H1 (cell line): ENCODE data around the gene TMEM165. TPM values are rescaled to one million over a fixed set of nuclear protein-coding genes. Genes with fewer than 3 reads are reported as not detected.

Experiments
- CTCF ChIA-PET: fragments of 300-600 bp; sonication (Branson Sonifier 250); formaldehyde crosslinking; loops from one replicate; lab custom pipeline; 2021; ENCODE audit not compliant: partially characterized antibody; lab: Charles Lee
- POLR2A ChIA-PET: fragments of 300-600 bp; sonication (Branson Sonifier 250); formaldehyde crosslinking; loops from one replicate; lab custom pipeline; 2021; ENCODE audit warnings: inconsistent platforms; ENCODE audit not compliant: partially characterized antibody; lab: Charles Lee
- DNase-seq, 2 experiments: peaks; one replicate each; pipeline versions ENCODE4 v3.0.0 to v3.0.0-alpha.2; 2010 to 2022; ENCODE audit warnings: low spot score in 2 of 2, low read depth in 1 of 2, mixed read lengths in 1 of 2
- FAIRE-seq: peaks from 2 replicates; lab custom pipeline; 2011; peaks lifted over from hg19 to GRCh38; lab: Jason Lieb, UNC
- H2AFZ ChIP-seq: 2 replicates; pipeline ENCODE4 v1.8.1; 2012; ENCODE audit warnings: low read length, inconsistent platforms
- H2AK5ac ChIP-seq: 2 replicates; pipeline ENCODE4 v1.6.1; 2013; ENCODE audit warnings: low read depth, low read length
- H2BK120ac ChIP-seq: replicated peaks from 2 replicates; pipeline ENCODE3; 2013; ENCODE audit warnings: low read depth, low read length, inconsistent platforms
- H2BK12ac ChIP-seq: 2 replicates; pipeline ENCODE4 v1.6.1; 2013; ENCODE audit warnings: low read depth, low read length
- H2BK15ac ChIP-seq: 2 replicates; pipeline ENCODE4 v1.6.1; 2013; ENCODE audit warnings: low read length
- H2BK20ac ChIP-seq: 2 replicates; pipeline ENCODE4 v1.6.1; 2013; ENCODE audit warnings: low read length
- H2BK5ac ChIP-seq: 2 replicates; pipeline ENCODE4 v1.6.1; 2013; ENCODE audit warnings: low read depth, low read length
- H3K14ac ChIP-seq: 2 replicates; pipeline ENCODE4 v1.6.1; 2013; ENCODE audit warnings: inconsistent platforms; ENCODE audit not compliant: insufficient read length
- H3K18ac ChIP-seq: 2 replicates; pipeline ENCODE4 v1.6.1; 2013; ENCODE audit warnings: low read length; ENCODE audit errors: extremely low read depth
- H3K23ac ChIP-seq: 2 replicates; pipeline ENCODE4 v1.6.1; 2013; ENCODE audit warnings: inconsistent platforms; ENCODE audit not compliant: insufficient read length
- H3K23me2 ChIP-seq: 2 replicates; pipeline ENCODE4 v1.6.1; 2013; ENCODE audit warnings: low read depth, low read length
- H3K27ac ChIP-seq: 2 replicates; pipeline ENCODE4 v1.6.1; 2011; ENCODE audit warnings: low read depth, low read length, inconsistent platforms
- H3K27me3 ChIP-seq, 4 experiments: replicated peaks in 1 of 4; 1 replicate in 1 of 4; 2 replicates in 3 of 4; pipeline versions ENCODE4 v1.6.1 to v1.8.1; 2011 to 2013; ENCODE audit warnings: low read length in 3 of 4, mild to moderate bottlenecking in 3 of 4, inconsistent platforms in 2 of 4, mixed read lengths in 2 of 4, moderate library complexity in 1 of 4; ENCODE audit not compliant: control insufficient read depth in 3 of 4, insufficient read depth in 3 of 4; ENCODE audit errors: extremely low read depth in 1 of 4
- H3K36me3 ChIP-seq, 4 experiments: 2 replicates each; pipeline versions ENCODE4 v1.6.1 to v1.8.1; 2011 to 2013; ENCODE audit warnings: mild to moderate bottlenecking in 4 of 4, low read length in 3 of 4, moderate library complexity in 2 of 4, control low read depth in 1 of 4, inconsistent platforms in 1 of 4; ENCODE audit not compliant: insufficient read depth in 4 of 4, control insufficient read depth in 2 of 4
- H3K4ac ChIP-seq: replicated peaks from 2 replicates; pipeline ENCODE3; 2013; ENCODE audit warnings: low read length, low read depth, mixed read lengths, inconsistent platforms; ENCODE audit not compliant: insufficient read length
- H3K4me1 ChIP-seq, 4 experiments: replicated peaks in 1 of 4; 1 replicate in 1 of 4; 2 replicates in 3 of 4; pipeline versions ENCODE4 v1.6.1 to v1.8.1; 2011 to 2013; ENCODE audit warnings: low read length in 3 of 4, inconsistent platforms in 2 of 4, mixed read lengths in 1 of 4; ENCODE audit not compliant: insufficient read depth in 4 of 4, control insufficient read depth in 3 of 4
- H3K4me2 ChIP-seq, 2 experiments: 2 replicates each; pipeline versions ENCODE4 v1.6.1 to v1.8.1; 2011 to 2013; ENCODE audit warnings: low read depth in 2 of 2, low read length in 2 of 2, control low read depth in 1 of 2, inconsistent platforms in 1 of 2, mild to moderate bottlenecking in 1 of 2; ENCODE audit not compliant: insufficient read depth in 1 of 2
- H3K4me3 ChIP-seq, 4 experiments: fragments of 200-600, 300-600 bp in 1 of 4; sonication (generic), shearing (Covaris generic), sonication (Bioruptor Twin) in 1 of 4; 2 replicates each; pipeline versions ENCODE4 v1.5.1 to v1.8.1; 2011 to 2016; ENCODE audit warnings: low read length in 4 of 4, low read depth in 3 of 4, control low read depth in 2 of 4, inconsistent platforms in 2 of 4, mild to moderate bottlenecking in 2 of 4, mixed read lengths in 1 of 4, moderate library complexity in 1 of 4; ENCODE audit not compliant: insufficient read depth in 2 of 4; ENCODE audit errors: extremely low read depth in 1 of 4
- H3K56ac ChIP-seq: replicated peaks from 2 replicates; pipeline ENCODE3; 2013; ENCODE audit warnings: low read depth, mild to moderate bottlenecking, mixed read lengths, low read length, inconsistent platforms; ENCODE audit not compliant: insufficient read length
- H3K79me1 ChIP-seq: 2 replicates; pipeline ENCODE4 v1.6.1; 2013; ENCODE audit warnings: low read depth, low read length, control low read depth
- H3K79me2 ChIP-seq, 2 experiments: 2 replicates each; pipeline versions ENCODE4 v1.6.1 to v1.8.1; 2012 to 2013; ENCODE audit warnings: low read length in 2 of 2, mild to moderate bottlenecking in 2 of 2, inconsistent platforms in 1 of 2; ENCODE audit not compliant: insufficient read depth in 2 of 2, control insufficient read depth in 1 of 2
- H3K9ac ChIP-seq, 4 experiments: replicated peaks in 1 of 4; 1 replicate in 1 of 4; 2 replicates in 3 of 4; pipeline versions ENCODE4 v1.6.1 to v1.8.1; 2011 to 2013; ENCODE audit warnings: low read depth in 3 of 4, low read length in 3 of 4, control low read depth in 2 of 4, mild to moderate bottlenecking in 2 of 4, moderate library complexity in 2 of 4, inconsistent platforms in 1 of 4; ENCODE audit errors: extremely low read depth in 1 of 4
- H3K9me3 ChIP-seq, 2 experiments: 2 replicates each; pipeline versions ENCODE4 v1.6.1 to v1.8.1; 2012 to 2013; ENCODE audit warnings: mild to moderate bottlenecking in 2 of 2, moderate library complexity in 2 of 2, control low read depth in 1 of 2, inconsistent platforms in 1 of 2, low read depth in 1 of 2, low read length in 1 of 2, mixed read lengths in 1 of 2; ENCODE audit not compliant: insufficient read depth in 2 of 2
- H4K20me1 ChIP-seq, 2 experiments: replicated peaks in 1 of 2; 2 replicates each; pipeline versions ENCODE3 to v1.8.1; 2011 to 2013; ENCODE audit warnings: inconsistent platforms in 2 of 2, low read length in 2 of 2, mild to moderate bottlenecking in 1 of 2; ENCODE audit not compliant: insufficient read depth in 2 of 2, control insufficient read depth in 1 of 2
- H4K5ac ChIP-seq: 2 replicates; pipeline ENCODE4 v1.6.1; 2013; ENCODE audit warnings: low read length, low read depth, mixed read lengths, inconsistent platforms; ENCODE audit not compliant: insufficient read length
- H4K8ac ChIP-seq: 2 replicates; pipeline ENCODE4 v1.8.0; 2013; ENCODE audit warnings: mild to moderate bottlenecking, moderate library complexity, low read length, inconsistent platforms; ENCODE audit not compliant: insufficient read depth; ENCODE audit errors: extremely low read depth
- H4K91ac ChIP-seq: replicated peaks from 2 replicates; pipeline ENCODE3; 2013; ENCODE audit warnings: low read length, mixed read lengths, inconsistent platforms; ENCODE audit not compliant: insufficient read length
- POU5F1 ChIP-seq: IDR thresholded peaks from 2 replicates; pipeline ENCODE4 v1.6.1; 2011; ENCODE audit warnings: low read depth, mild to moderate bottlenecking, low read length, moderate library complexity
- WGBS, 2 experiments: shearing (Covaris generic) in 1 of 2; methylation state at CpG; one replicate each; pipeline versions ENCODE4 v1.1.6 to v1.1.7; 2013 to 2015; ENCODE audit warnings: low lambda C conversion rate in 2 of 2, mixed read lengths in 2 of 2, inconsistent platforms in 1 of 2, low coverage in 1 of 2, missing lambda C conversion rate in 1 of 2; ENCODE audit not compliant: insufficient replicate concordance in 2 of 2, insufficient coverage in 1 of 2, insufficient read length in 1 of 2; ENCODE audit errors: extremely low coverage in 1 of 2, missing lambda C conversion rate in 1 of 2; 5-methylcytosine and 5-hydroxymethylcytosine counted together
- polyA plus RNA-seq, 7 experiments: library from polyadenylated mRNA; depleted of rRNA in 3 of 7; stranded (reverse) in 5 of 7; unstranded in 2 of 7; fragments of >200 nt in 5 of 7; fragments of 200-250 nt in 2 of 7; gene quantifications; 1 replicate in 5 of 7; 2 replicates in 1 of 7; 4 replicates in 1 of 7; pipeline versions ENCODE4 v1.2.1 to v1.2.3, GENCODE V29; 2011 to 2013; ENCODE audit warnings: missing spikeins in 2 of 7, mixed read lengths in 2 of 7
- total RNA-seq: library from RNA; stranded (reverse); fragmentation: NEBNext Ultra II Directional; extraction: Animal tissue kit (Norgen Biotek cat#: 25700); gene quantifications from 2 replicates; pipeline ENCODE4 v1.2.1, GENCODE V29; 2021

Gene TMEM165
- total and polyA plus RNA-seq, 2 of the 8 experiments (the other 6 are each of a cell fraction or from before 2014, with no cell fraction given), result 85.5 to 125 TPM

DNA sequence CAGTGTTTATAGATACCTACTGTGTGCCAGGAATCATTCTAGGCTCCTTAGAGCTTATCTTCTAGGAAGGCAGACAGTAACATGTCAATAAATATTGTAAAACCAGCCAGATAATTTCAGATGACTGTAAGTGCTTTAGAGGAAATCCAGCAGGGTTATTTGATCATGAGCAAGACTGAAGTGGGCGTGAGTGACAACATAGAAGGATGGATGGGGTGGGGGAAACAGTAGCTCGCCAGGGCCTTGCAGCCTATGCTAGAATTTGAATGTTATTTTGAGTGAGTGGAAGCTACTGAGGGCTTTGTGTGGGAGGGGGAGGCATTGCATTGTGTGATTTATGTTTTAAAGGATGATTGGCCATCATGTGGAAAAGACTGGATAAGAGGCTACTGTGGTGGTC lies 43.0 kb upstream of the TMEM165 start:
- H2BK20ac ChIP-seq, result no peak overlapping the region
- no peaks in the 10 kb centered on the region for H3K79me2 ChIP-seq
- H3K4me3 ChIP-seq, result no peak overlapping the region
- no peak overlapping the region for H2BK12ac ChIP-seq
- peaks cover 0 to 4% of the 10 kb centered on the region in 2 experiments; a peak in 1 of 4 replicates for H3K9me3 ChIP-seq
- no peak overlapping the region for H2BK5ac ChIP-seq
- no peak overlapping the region for H2BK15ac ChIP-seq
- H2BK120ac ChIP-seq, result no peak overlapping the region
- no peak overlapping the region for H3K23ac ChIP-seq
- H3K14ac ChIP-seq, result no peak overlapping the region
- ChIA-PET POLR2A (interaction anchor here (1.0 kb wide), 1 partner anchor 12 kb away, joined by 6 read pairs; no protein-coding TSS in a partner anchor), CTCF (interaction anchor here (1.1 to 3.5 kb wide), 3 partner anchors 10 to 354 kb away, joined by 3 to 14 read pairs (median 4); no protein-coding TSS in a partner anchor)
- no peak overlapping the region for H3K18ac ChIP-seq
- no peaks in the 10 kb centered on the region for H3K27me3 ChIP-seq
- FAIRE-seq (no peak), DNase-seq (peak in 1 of 2 experiments; percentile 4)
- H3K4me2 ChIP-seq, result no peak overlapping the region
- peaks cover 0 to 13% (median 0%) of the 10 kb centered on the region in 4 experiments; a peak in 2 of 8 replicates for H3K36me3 ChIP-seq
- H4K91ac ChIP-seq, result no peak overlapping the region
- H4K8ac ChIP-seq, result no peak overlapping the region
- no peak overlapping the region for H4K5ac ChIP-seq
- no peak overlapping the region for H3K4ac ChIP-seq
- H2AFZ ChIP-seq, result no peak overlapping the region
- no peak overlapping the region for H3K56ac ChIP-seq
- H3K9ac ChIP-seq, result no peak overlapping the region
- H2AK5ac ChIP-seq, result no peak overlapping the region
- no peaks in the 10 kb centered on the region for H3K4me1 ChIP-seq
- no peaks in the 10 kb centered on the region for H3K23me2 ChIP-seq
- H4K20me1 ChIP-seq, result no peaks in the 10 kb centered on the region
- 94% methylated on average over 2 of the region's 2 CpGs; no CpG with 5 or more reads in 1 of the 2 experiments for WGBS, 2 experiments
- H3K27ac ChIP-seq, result no peak overlapping the region
- H3K79me1 ChIP-seq, result no peaks in the 10 kb centered on the region
- TF ChIP-seq POU5F1, result no peak
